HL-60 (cell line): ENCODE measurements around the gene CHCHD10.

Experiments used
- GABPA ChIP-seq: IDR thresholded peaks from 2 replicates; pipeline ENCODE4 v1.6.1; 2012; ENCODE audit warnings: low read depth
- POLR2AphosphoS5 ChIP-seq: IDR thresholded peaks from 2 replicates; pipeline ENCODE4 v1.6.1; 2012; ENCODE audit warnings: low read depth
- REST ChIP-seq: IDR thresholded peaks from 2 replicates; pipeline ENCODE4 v1.6.1; 2012; ENCODE audit warnings: low read depth; ENCODE audit not compliant: insufficient replicate concordance
- SPI1 ChIP-seq: IDR thresholded peaks from 2 replicates; pipeline ENCODE4 v1.6.1; 2012; ENCODE audit warnings: low read depth, mild to moderate bottlenecking, borderline replicate concordance
- TF ChIP-seq, protein P1 (sequence below): IDR thresholded peaks from one replicate; pipeline ENCODE4 v1.5.1; 2011; ENCODE audit warnings: low read length, control low read depth, inconsistent platforms; ENCODE audit not compliant: insufficient read depth

- TF ChIP-seq, protein P1, sequence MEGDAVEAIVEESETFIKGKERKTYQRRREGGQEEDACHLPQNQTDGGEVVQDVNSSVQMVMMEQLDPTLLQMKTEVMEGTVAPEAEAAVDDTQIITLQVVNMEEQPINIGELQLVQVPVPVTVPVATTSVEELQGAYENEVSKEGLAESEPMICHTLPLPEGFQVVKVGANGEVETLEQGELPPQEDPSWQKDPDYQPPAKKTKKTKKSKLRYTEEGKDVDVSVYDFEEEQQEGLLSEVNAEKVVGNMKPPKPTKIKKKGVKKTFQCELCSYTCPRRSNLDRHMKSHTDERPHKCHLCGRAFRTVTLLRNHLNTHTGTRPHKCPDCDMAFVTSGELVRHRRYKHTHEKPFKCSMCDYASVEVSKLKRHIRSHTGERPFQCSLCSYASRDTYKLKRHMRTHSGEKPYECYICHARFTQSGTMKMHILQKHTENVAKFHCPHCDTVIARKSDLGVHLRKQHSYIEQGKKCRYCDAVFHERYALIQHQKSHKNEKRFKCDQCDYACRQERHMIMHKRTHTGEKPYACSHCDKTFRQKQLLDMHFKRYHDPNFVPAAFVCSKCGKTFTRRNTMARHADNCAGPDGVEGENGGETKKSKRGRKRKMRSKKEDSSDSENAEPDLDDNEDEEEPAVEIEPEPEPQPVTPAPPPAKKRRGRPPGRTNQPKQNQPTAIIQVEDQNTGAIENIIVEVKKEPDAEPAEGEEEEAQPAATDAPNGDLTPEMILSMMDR = no peak
- TF ChIP-seq SPI1 = no peak
- no peak; the same call in 1 of the 2 replicates for TF ChIP-seq POLR2AphosphoS5
- TF ChIP-seq GABPA = peak; percentile 64; the same call in 1 of the 2 replicates
- no peak for TF ChIP-seq REST
Observed at GRCh38 chr22:23750714-23751440, 16.9 kb downstream of the CHCHD10 start, which contains the start of gene ZNF70.
